T-helper 9 cell (primary cell): Measurements from ENCODE around the gene SLC4A4.
"Not testable (repeated sequence)": the region's sequence is repeated elsewhere in the genome, so short reads cannot be mapped to it uniquely, and the experiment has no call there.

Experiments
- DNase-seq: peaks from one replicate; pipeline ENCODE4 v3.0.0-alpha.2; 2020

The SLC4A4 gene

GRCh38 chr4:71360844-71361243, 22.0 kb downstream of the SLC4A4 start:
- DNase-seq = no peak

DNA sequence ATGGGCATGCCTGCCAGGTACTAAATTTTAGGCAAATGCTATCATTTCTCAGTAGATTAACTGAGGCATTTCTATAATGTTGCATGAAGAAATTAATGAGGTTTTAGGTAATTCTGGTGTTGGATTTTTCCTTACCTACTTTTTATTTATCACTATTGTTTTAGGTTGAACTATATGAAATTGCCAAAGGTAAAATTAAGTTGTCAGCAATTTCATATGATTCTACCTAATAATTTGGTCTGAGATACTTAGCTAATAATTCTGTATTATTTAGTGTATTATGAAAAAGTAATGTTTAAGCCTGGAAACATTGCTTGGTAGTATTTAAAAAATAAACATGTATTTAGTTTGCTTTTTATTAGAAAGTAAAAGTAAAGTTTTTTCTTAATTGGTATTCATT, 22.7 kb downstream of the SLC4A4 start:
- DNase-seq = no peak

DNA sequence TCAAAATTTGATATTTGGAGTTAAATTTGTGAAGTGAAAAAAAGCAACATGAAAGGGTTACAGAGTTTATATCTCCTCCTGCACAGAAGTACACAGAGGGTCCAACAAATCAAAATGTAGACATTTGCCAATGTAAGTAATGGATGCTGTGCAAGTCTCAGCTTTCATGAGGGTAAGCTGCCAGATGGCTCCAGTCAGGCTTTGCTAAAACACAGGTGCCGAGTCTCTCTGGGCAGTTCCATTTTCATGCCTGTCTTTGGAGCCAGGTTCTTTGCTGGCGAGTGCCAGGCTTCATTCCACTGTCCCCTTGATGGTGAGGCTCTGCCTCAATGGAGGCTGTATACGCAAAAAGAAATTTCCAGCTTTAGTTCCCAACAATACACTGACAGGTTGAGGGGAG, 27.9 kb downstream of the SLC4A4 start:
- no peak for DNase-seq

GRCh38 chr4:71367546-71367945, 28.7 kb downstream of the SLC4A4 start:
- no peak for DNase-seq

GRCh38 chr4:71368906-71369305, 30.1 kb downstream of the SLC4A4 start:
- no peak for DNase-seq

GRCh38 chr4:71369536-71369935, 30.7 kb downstream of the SLC4A4 start:
- no peak for DNase-seq

- DNase-seq = no peak
Observed at GRCh38 chr4:71375494-71375893, 36.7 kb downstream of the SLC4A4 start.

DNA sequence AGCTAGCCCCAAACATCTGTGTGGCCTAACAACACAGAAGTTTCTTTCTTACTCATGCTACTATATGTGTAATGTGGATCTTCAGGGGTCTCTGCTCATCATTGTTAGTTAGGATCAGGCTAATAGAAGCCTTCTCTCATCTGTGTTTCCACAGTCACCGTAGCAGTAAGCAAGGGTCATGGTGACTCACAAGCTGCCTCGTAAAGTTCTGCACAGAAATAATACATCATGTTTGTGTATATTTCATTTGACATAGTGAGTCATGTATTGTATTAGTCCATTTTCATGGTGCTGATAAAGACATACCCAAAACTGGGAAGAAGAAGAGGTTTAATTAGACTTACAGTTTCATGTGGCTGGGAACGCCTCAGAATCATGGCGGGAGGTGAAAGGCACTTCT, 38.7 kb downstream of the SLC4A4 start:
- no peak for DNase-seq

- no peak for DNase-seq
Observed at GRCh38 chr4:71379126-71379525, 40.3 kb downstream of the SLC4A4 start.

DNA sequence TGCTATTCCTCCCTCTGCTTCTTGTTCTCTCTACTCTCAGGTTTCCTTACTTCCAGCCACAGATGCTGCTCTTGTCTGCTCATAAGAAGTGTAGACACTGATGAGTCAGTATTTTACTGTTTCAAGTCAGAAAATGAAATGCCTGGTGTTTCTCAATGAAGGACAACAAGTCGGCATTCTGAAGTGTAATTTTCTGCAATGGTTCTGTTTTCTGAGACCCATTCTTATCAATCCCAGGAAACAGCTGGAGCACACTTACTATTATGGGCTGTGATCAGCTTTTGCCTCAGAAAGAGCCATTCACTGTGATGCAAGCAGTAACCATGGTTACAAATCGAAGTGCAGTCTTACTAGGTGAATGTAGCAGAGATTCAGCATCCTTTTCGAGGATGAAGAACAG, 42.0 kb downstream of the SLC4A4 start:
- DNase-seq = no peak

- DNase-seq = no peak
Observed at GRCh38 chr4:71382125-71382899, 43.5 kb downstream of the SLC4A4 start.

DNA sequence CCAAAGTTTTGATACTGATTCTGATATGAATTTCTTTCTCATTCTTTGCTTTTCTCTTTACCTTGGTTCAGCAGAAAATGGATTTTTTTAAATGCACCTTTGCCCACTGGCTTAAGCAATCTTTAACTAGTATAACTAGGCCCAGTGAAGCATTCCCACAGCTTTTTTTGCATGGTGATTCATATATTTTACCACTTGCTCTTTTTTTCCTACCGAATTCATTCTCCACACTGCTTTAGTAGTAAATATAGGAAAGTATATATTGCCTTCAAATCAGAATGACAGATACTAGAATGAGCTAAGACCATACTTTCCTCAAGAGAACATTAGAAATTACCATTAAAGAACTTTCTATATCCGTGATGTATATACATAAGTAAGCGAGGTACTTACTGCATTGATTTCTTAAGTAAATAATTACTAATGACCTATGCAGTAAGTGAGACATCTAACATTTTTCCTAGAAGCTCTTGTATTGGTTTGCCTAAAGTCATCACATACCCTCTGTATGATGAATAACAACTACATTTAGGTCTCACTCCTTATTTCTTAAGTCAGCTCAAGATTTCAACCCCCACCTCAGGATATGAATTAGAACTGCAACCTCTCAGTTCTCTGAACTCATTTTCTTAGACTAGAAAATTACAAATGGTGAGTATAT, 44.2 kb downstream of the SLC4A4 start:
- DNase-seq = no peak

GRCh38 chr4:71383984-71384383, 45.2 kb downstream of the SLC4A4 start:
- DNase-seq = no peak

- no peak for DNase-seq
Observed at GRCh38 chr4:71389149-71389827, 50.5 kb downstream of the SLC4A4 start.

- DNase-seq = no peak
Observed at GRCh38 chr4:71392109-71392508, 53.3 kb downstream of the SLC4A4 start.

- DNase-seq = no peak
Observed at GRCh38 chr4:71396382-71396781, 57.6 kb downstream of the SLC4A4 start.

DNA sequence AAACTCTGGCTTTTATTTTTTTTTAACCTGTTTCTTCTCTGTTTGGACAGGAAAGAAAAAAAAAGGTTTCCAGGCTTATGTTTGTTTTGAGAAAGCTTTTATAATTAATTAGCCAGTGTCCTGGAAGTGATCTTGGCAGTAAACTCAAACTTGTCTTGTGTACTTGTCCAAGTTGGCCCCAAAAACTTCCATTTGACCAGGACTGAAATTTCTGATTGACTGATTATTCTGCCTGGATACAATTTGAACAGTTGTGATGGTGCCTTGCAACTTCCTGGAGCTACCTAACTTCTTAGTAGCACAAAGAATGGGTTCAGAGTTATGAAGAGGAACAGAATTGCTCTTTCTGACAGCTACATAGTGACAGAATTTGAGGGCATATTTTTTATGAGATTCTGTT, 62.0 kb downstream of the SLC4A4 start:
- no peak for DNase-seq

DNA sequence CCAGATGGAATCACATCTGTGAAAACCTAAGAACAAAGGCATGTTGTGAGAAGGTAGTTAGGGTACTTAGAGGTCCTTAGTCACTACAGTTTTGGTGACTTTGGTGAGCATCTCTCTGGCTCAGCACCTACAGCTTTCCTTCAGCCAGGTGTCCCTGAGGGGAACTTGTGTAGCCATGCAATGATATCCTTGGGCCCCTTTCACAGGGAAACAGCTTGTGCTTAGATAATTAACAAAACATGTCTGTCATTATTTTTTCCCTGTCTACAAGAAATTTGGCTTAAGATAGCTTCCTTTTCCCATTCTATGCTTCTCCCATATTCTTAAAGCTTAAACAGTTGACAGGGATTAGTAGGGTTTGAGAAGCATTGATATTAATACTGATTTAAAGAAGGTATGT, 63.8 kb downstream of the SLC4A4 start:
- no peak for DNase-seq

- DNase-seq = no peak
Observed at GRCh38 chr4:71404049-71404448, 65.2 kb downstream of the SLC4A4 start.

GRCh38 chr4:71405791-71406190, 67.0 kb downstream of the SLC4A4 start:
- no peak for DNase-seq

DNA sequence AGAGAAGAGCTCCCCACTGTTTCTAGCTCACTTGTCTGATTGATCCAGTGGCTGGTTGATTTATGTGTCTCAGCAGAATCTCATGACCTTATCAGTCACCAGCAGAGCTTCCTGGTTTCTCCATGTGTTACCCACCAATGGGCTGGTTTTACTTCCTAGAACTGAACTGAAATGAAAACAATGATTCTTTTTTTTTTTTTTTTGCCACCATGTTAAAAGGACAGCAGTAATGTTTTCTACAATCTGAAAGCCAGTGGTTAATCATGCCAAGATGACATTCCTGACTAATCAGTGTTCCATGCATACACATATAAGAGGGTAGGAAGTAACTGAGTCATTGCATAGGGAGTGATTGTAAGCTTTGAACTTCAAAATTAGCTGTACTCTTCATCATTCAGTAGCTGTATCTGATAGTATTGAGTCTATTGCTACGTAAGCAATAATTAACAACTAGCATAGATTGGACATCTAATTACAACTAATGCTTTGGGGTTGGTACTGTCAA, 67.7 kb downstream of the SLC4A4 start:
- no peak for DNase-seq

DNA sequence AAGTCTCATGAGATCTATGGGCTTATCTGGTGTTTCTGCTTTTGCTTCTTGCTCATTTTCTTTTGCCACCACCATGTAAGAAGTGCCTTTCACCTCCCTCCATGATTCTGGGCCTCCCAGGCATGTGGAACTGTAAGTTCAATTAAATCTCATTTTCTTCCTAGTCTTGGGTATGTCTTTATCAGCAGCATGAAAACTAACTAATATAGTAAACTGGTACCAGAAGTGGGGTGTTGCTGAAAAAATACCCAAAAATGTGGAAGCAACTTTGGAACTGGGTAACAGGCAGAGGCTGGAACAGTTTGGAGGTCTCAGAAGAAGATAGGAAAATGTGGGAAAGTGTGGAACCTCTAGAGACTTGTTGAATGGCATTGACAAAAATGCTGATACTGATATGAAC, 70.1 kb downstream of the SLC4A4 start:
- DNase-seq = not testable (repeated sequence)

GRCh38 chr4:71411981-71412380, 73.2 kb downstream of the SLC4A4 start:
- DNase-seq = no peak

DNA sequence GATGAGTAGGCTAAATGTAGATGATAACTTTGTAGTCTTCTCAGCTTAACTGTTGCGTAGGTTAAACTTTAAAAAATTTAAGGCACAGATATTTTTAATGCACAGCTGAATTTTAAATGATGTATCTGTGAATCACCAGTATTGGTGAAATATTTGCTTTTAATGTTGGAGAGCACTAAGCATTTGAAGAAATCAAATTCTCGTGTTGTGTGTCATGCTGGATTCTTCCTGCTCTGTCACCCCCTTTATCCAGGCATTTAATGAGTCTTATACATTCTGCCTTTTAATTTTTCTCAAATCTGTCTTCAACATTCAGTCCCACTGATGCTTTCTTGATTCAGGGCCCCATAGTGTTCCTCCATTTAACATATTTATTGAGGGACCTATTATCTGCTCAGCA, 76.7 kb downstream of the SLC4A4 start:
- DNase-seq = no peak
